ENCODE measurements around the gene PROCR.
"Not testable (repeated sequence)": the region's sequence is repeated elsewhere in the genome, so short reads cannot be mapped to it uniquely, and the experiment has no call there.

PROCR gene

GRCh38 chr20:35193031-35193791 lies 21.3 kb downstream of the PROCR start:
- not testable (repeated sequence) for DNase-seq (ENCODE audit: low read depth in 2 of 2)

GRCh38 chr20:35196313-35196712 lies 24.4 kb downstream of the PROCR start:
- no peak for DNase-seq (ENCODE audit: low read depth in 2 of 2)

- DNase-seq (ENCODE audit: low read depth in 2 of 2) = no peak
These were observed 27.9 kb downstream of the PROCR start for GRCh38 chr20:35199740-35200139.

- DNase-seq (ENCODE audit: low read depth in 2 of 2) = no peak
These were observed 28.4 kb downstream of the PROCR start for GRCh38 chr20:35200267-35200666.

- not testable (repeated sequence) for DNase-seq (ENCODE audit: low read depth in 2 of 2)
These were observed 29.6 kb downstream of the PROCR start for GRCh38 chr20:35201467-35201866.

- DNase-seq (ENCODE audit: low read depth in 2 of 2) = no peak
These were observed 34.9 kb downstream of the PROCR start for GRCh38 chr20:35206802-35207201.

GRCh38 chr20:35207950-35208611 lies 36.2 kb downstream of the PROCR start:
- DNase-seq (ENCODE audit: low read depth in 2 of 2) = peak in 1 of 2 donors; percentile 63

- DNase-seq (ENCODE audit: low read depth in 2 of 2) = no peak
These were observed 43.4 kb downstream of the PROCR start for GRCh38 chr20:35215066-35215956.

- DNase-seq (ENCODE audit: low read depth in 2 of 2) = no peak
These were observed 44.7 kb downstream of the PROCR start for GRCh38 chr20:35216541-35216940.

- DNase-seq (ENCODE audit: low read depth in 2 of 2) = no peak
These were observed 52.1 kb downstream of the PROCR start for GRCh38 chr20:35223941-35224340.

- no peak for DNase-seq (ENCODE audit: low read depth in 2 of 2)
These were observed 52.7 kb downstream of the PROCR start for GRCh38 chr20:35224536-35224935.

GRCh38 chr20:35225319-35226125 lies 53.6 kb downstream of the PROCR start:
- DNase-seq (ENCODE audit: low read depth in 2 of 2) = no peak

- no peak for DNase-seq (ENCODE audit: low read depth in 2 of 2)
These were observed 54.4 kb downstream of the PROCR start, which contains the start of gene MMP24 for GRCh38 chr20:35226126-35226883. TSS of gene MMP24 (plus strand) at chr20:35226690. CDS start at chr20:35226739, 49 bp downstream.
